Stimulated activated CD4-positive, alpha-beta T cell treated with anti-CD3 and anti-CD28 coated beads, Interleukin-1b, Interleukin-23, amount 100 ng/mL, for 24 hours (primary cell): ENCODE data around the gene PAK5.

Source experiments
- DNase-seq, 4 experiments: peaks; one replicate each; pipeline ENCODE4 v3.0.0-alpha.2; 2020; ENCODE audit warnings: low read depth in 4 of 4, low spot score in 1 of 4

Gene PAK5

DNA sequence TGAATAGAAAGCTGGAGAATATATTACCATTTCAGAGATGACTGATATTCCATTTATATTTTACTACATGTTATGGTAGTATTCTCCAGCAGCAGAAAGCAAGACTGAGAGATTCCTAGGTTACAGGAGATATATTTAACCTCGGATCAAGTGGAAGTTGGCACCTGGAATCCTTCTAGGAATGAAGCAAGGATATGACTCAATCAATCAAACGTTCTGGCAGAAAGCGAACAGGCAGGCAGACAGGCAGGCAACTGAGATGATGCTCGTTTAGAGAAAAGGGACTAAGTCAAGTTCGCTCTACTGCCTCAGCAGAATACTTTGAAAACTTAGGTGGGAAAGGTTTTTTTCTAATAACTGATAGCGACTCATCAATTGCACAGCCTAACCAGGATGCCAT lies 46.2 kb downstream of the PAK5 start:
- no peak for DNase-seq

DNA sequence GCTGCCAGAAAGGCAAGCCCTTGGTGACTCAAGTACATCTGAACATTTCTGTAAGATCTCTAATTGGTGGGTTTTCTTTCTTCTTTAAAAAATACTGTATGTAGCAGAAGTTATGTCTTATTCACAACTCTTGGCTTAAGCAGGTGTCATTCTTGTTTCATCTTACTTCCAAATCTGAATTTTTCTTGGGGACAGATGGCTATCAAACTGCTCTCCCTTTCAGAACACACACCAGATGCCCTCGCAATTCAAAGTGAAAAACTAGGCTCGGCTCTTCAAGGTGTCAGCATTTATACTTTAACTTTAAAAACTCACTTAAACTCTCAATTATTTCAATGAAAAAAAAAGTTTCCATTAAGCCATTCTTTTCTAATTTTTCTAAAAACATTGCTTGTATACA lies 49.7 kb downstream of the PAK5 start:
- DNase-seq = no peak

DNA sequence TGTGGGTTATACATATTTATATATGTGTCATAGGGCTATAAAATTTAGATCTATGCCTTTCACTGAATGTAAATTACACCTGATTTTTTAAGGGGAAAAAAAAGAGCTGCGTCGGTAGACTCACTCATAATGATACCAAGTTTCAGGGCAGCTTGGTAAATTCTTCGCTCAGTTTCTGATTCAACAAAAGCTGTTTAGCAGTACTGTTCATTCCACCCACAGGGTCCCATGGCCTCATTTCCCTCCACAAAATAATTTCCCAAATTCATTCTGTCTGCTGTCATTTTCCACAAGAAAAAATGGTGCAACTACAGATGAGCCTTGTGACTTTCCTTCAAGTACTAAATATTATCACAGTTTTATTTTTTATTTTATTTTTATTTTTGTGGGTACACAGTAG lies 63.7 kb downstream of the PAK5 start:
- no peak for DNase-seq

DNA sequence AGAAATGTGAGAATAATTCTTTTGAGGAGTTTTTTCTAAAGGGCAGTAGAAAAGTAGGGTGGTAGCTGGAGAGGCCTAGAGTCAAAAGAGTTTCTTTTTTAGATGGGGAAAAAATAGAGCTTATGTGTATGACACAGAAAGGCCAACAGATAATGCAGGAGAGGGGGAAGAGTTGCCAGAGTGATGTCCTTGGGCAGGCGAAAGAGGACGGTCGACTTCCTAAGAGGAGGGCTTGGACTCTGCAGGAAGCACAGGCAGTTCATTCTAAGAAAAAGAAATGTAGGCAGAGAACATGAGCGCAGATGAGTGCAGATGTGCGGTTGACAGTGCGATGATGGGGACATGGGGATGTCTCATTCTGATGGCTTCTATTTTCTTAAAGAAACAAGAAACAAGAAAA lies 68.9 kb downstream of the PAK5 start:
- DNase-seq = no peak

- DNase-seq = no peak
These were observed 77.4 kb downstream of the PAK5 start for GRCh38 chr20:9761476-9761875.

GRCh38 chr20:9759392-9759791 lies 79.5 kb downstream of the PAK5 start:
- DNase-seq = no peak

DNA sequence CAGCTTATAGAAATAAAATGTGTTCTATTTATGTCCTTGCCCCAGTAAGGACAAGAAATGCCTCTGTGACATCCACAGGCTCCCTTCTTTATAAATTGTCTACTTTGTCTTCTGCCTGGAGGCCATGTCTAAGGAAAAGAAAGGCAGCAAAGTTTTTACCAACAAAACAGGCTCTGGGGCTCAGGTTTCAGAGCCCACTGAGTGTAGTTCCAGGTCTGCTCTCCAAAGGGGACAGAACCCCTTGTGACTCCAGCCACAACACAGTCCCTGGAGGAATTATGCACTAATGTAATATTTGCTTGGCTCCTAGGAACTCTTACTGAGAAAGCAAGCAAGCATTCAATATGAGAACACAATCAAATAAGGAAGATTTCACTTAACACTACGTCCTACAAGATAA lies 80.1 kb downstream of the PAK5 start:
- DNase-seq = no peak

DNA sequence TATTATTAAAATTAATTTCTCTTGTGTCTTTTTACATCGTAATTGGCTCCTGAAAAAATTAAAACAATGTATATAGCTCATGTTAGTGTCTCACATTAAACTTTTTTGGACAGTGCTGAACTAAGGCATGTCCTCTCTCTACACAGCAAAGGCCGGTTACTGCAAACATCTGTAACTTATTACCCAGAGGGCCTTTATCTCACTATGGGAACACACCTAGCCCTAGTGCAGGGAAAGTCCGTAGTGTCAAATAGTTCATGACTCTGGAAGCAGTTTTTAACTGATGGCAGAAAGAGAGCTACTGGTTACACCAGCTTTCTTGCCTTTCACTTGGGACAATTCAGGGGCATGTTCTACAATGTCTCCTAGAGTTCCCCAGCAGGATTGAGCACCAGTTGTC lies 82.2 kb downstream of the PAK5 start:
- DNase-seq = no peak

GRCh38 chr20:9755301-9755700 lies 83.6 kb downstream of the PAK5 start:
- DNase-seq = no peak

- no peak for DNase-seq
These were observed 94.3 kb downstream of the PAK5 start for GRCh38 chr20:9744551-9744950.

- DNase-seq = no peak
These were observed 95.0 kb downstream of the PAK5 start for GRCh38 chr20:9743871-9744270.

DNA sequence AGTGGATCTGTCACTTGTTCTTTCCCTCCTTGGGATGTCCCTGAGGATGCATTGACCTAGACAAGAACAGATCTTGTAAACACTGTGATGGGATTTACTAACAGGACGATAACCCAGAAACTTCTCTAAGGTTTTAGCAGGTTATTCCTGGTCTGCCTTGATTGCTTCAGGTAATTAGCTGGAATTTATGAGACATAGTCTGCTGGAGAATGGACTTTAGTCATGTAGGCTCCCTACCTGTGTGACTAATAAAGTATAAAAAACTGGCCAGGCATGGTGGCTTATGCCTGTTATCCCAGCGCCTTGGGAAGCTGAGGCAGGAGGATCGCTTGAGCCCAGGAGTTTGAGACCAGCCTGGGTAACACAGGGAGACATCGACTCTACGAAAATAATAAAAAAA lies 96.1 kb downstream of the PAK5 start:
- no peak for DNase-seq

DNA sequence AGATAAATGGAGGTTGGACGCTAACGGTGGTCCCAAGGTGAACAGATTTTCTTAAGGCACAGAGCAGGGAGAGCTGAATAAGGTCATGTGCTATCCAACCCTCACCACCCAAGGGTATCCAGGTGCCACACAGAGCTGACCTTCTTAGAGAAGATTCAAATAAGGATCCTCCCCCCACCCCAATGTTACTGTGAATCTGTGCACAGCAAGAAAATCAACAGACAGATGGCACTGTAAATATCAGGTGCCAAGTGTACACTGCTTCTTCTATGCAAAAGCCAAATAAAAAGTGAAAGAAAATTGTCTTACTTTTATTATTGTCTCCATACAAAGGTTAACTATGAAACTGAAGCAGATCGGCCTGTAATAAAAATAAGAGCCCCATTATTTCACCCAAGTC lies 96.9 kb downstream of the PAK5 start:
- DNase-seq = no peak

GRCh38 chr20:9740486-9740885 lies 98.4 kb downstream of the PAK5 start:
- no peak for DNase-seq

- no peak for DNase-seq
These were observed 98.9 kb downstream of the PAK5 start for GRCh38 chr20:9739991-9740390.

GRCh38 chr20:9736373-9736772 lies 102.5 kb downstream of the PAK5 start:
- no peak for DNase-seq

- DNase-seq = no peak
These were observed 115.2 kb downstream of the PAK5 start for GRCh38 chr20:9723501-9724202.

DNA sequence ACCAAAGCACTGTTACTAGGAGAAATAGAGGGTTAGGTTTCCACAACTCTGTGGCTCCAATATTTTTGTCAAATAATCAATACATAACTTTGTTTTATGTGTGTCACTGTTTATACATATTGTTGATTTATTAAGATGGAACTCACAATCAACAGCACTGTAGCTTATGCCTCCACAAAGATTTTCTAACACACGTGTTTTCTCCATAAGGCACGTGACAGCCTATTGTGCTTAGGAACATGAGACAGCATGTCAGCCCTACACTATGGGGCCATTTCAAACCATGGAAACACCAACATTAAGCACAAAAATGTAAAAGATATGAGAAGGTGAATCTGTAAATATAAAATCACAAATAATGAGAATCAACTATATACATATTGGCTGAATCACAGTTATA lies 127.0 kb downstream of the PAK5 start:
- DNase-seq = no peak

DNA sequence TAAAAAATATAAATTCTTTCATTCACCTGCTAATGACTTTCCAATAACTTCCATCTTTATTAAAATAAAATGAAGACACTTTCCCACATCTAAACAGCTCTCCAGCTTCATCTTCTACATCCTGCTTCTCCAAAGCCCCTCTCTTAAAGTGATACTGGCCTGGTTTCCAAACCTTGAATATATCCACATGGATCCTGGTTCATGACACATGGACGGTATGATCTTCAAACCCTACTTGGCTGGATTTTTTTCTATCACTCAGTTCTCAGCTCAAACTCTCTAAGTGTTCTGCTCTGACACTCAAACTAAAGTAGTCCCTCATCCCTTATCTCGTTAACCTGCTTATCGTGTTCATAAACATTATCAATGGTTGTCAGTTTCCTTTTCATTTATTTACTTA lies 128.2 kb downstream of the PAK5 start:
- DNase-seq = no peak

DNA sequence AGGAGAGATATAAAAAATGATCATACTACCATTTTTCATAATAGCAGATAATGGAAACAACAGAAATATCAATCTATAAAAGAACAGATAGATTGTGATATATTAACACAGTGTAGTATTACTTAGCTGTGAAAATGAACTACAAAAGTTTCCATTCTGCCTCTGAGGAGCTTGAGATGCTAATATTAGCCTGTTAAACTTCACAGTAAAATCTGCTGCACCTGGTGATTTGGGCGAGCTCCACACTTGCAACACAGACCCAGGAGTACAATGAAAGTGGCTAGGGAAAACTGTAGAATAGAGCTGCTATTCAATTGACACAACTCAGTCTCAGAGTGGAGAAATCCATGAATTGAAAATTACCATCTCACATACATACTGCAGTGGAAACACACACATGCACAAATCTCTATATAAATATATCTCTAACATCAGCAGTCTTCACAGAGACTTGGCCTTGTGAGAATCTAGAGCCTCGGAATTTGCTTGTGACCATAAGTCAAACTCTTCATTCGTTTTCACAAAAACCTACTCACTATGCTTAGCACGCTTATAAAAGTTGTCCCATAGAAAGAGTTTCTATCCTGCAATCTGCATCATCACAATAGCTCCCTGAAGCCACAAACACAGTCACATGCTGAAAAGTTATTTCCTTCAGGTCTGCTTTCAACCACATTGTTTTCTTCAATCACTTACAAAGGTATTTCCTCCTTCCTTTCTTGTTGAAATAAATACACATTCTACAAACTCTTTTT lies 133.0 kb downstream of the PAK5 start:
- DNase-seq = no peak

DNA sequence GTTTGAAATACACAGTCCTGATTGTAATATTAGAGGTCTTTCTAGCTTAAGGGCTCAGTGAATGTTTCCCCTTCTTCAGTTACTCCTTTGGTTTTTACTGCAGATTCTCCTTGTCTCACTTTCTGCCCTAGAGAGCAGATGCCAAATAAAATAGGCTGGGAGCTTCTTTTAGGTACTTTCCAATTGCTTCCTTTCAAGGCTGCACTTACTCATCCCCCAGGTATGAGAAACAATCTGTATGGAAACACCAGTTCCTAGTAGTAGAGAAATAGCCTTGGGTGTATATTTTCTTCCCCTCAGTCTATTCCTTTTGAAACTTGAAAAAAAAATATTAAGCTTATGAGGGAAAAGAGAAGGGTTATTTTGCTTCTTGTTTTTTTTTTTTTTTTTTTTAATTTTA lies 139.7 kb downstream of the PAK5 start:
- DNase-seq = no peak

- no peak for DNase-seq
These were observed 149.8 kb downstream of the PAK5 start for GRCh38 chr20:9689041-9689440.

- no peak for DNase-seq
These were observed 152.0 kb downstream of the PAK5 start for GRCh38 chr20:9686866-9687265.
